Stimulated activated naive CD8-positive, alpha-beta T cell treated with anti-CD3 and anti-CD28 coated beads, Interleukin-15, Interleukin-2, amounts not matched to agents 100 ng/mL and 50 ng/mL, for 24 hours (primary cell): ENCODE results near the gene CCDC90B.

Experiments
- H3K27ac Mint-ChIP-seq: one replicate; pipeline ENCODE4 v1.8.0; 2021; ENCODE audit warnings: mild to moderate bottlenecking, mixed read lengths
- H3K27me3 Mint-ChIP-seq: one replicate; pipeline ENCODE4 v1.8.0; 2021; ENCODE audit warnings: mixed read lengths
- H3K36me3 Mint-ChIP-seq: one replicate; pipeline ENCODE4 v1.8.0; 2021; ENCODE audit warnings: low read depth, mixed read lengths
- H3K4me1 Mint-ChIP-seq: one replicate; pipeline ENCODE4 v1.8.0; 2021; ENCODE audit warnings: low read depth, mixed read lengths
- H3K4me3 Mint-ChIP-seq: one replicate; pipeline ENCODE4 v1.8.0; 2021; ENCODE audit warnings: mild to moderate bottlenecking, mixed read lengths
- H3K9me3 Mint-ChIP-seq: one replicate; pipeline ENCODE4 v1.8.0; 2021; ENCODE audit warnings: mixed read lengths

The CCDC90B gene

GRCh38 chr11:83222499-83222898 lies 63.7 kb downstream of the CCDC90B start:
- no peak overlapping the region for H3K4me3 Mint-ChIP-seq
- no peaks in the 10 kb centered on the region for H3K9me3 Mint-ChIP-seq
- H3K36me3 Mint-ChIP-seq = no peaks in the 10 kb centered on the region
- no peaks in the 10 kb centered on the region for H3K27me3 Mint-ChIP-seq
- no peak overlapping the region for H3K27ac Mint-ChIP-seq
- H3K4me1 Mint-ChIP-seq = no peaks in the 10 kb centered on the region

DNA sequence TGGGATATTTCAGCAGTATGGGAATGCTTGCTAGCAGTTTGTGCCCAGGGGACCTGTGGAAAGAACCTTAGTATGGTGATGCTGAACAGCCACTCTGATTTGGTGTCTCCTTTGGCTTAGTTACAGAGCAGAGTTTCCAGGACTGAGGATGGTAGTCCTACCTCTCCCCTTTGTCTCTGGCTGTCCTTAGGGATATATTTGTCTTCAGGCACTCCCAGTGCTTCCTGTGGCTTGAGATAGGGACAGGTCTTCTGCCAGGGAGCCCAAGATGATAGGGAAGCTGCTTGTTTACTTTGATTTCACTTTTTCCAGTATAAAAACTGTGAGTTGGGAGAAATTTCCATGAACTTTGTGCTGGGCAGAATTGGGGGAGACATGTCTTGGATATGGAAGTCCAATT lies 64.5 kb downstream of the CCDC90B start:
- Mint-ChIP-seq H3K9me3 (no peaks in the 10 kb centered on the region), H3K4me3 (no peak overlapping the region), H3K27ac (no peak overlapping the region), H3K36me3 (no peaks in the 10 kb centered on the region), H3K27me3 (no peaks in the 10 kb centered on the region), H3K4me1 (no peaks in the 10 kb centered on the region)

GRCh38 chr11:83220260-83220659 lies 65.9 kb downstream of the CCDC90B start:
- Mint-ChIP-seq H3K36me3 (peaks cover 3% of the 10 kb centered on the region), H3K27ac (no peak overlapping the region), H3K9me3 (no peaks in the 10 kb centered on the region), H3K27me3 (no peaks in the 10 kb centered on the region), H3K4me1 (no peaks in the 10 kb centered on the region), H3K4me3 (no peak overlapping the region)

GRCh38 chr11:83219095-83219494 lies 67.1 kb downstream of the CCDC90B start:
- Mint-ChIP-seq H3K36me3 (peaks cover 10% of the 10 kb centered on the region), H3K9me3 (no peaks in the 10 kb centered on the region), H3K4me3 (no peak overlapping the region), H3K27ac (no peak overlapping the region), H3K4me1 (no peaks in the 10 kb centered on the region), H3K27me3 (no peaks in the 10 kb centered on the region)
